Vagina (tissue), 2 donors: ENCODE data around the gene MRPS7.

ENCODE experiments used
- CTCF ChIP-seq, 3 experiments: fragments of 450-650 bp in 2 of 3; fragments of 200-600 bp in 1 of 3; sonication (generic) in 1 of 3; IDR thresholded peaks; one replicate each; pipeline ENCODE4 v1.5.1; 2017 to 2019; ENCODE audit warnings: antibody characterized with exemption in 3 of 3, mild to moderate bottlenecking in 2 of 3, moderate library complexity in 2 of 3
- POLR2AphosphoS5 ChIP-seq, 2 donors: sonication (generic); formaldehyde crosslinking; IDR thresholded peaks; one replicate each; pipeline ENCODE4 v1.9.0; 2017; ENCODE audit warnings: antibody characterized with exemption in 2 of 2, mild to moderate bottlenecking in 2 of 2, low read depth in 1 of 2; ENCODE audit not compliant: insufficient read depth in 1 of 2

- TF ChIP-seq CTCF (IDR thresholded peaks at IDR 0.05) (no peak), POLR2AphosphoS5 (IDR thresholded peaks at IDR 0.05; ENCODE audit: insufficient read depth in 1 of 2, low read depth in 1 of 2) (no peak)
These were observed 26.7 kb downstream of the MRPS7 start for GRCh38 chr17:75288359-75288758.
